ENCODE measurements around the gene SUSD4. TPM values are rescaled to one million over a fixed set of nuclear protein-coding genes. Genes with fewer than 3 reads are reported as not detected.

Gene SUSD4
- total and polyA plus RNA-seq, 10 of the 15 experiments (the other 5 are each of a cell fraction or from before 2014, with no cell fraction given): 0.13 to 1.1 (median 0.26) TPM; not detected in 3

DNA sequence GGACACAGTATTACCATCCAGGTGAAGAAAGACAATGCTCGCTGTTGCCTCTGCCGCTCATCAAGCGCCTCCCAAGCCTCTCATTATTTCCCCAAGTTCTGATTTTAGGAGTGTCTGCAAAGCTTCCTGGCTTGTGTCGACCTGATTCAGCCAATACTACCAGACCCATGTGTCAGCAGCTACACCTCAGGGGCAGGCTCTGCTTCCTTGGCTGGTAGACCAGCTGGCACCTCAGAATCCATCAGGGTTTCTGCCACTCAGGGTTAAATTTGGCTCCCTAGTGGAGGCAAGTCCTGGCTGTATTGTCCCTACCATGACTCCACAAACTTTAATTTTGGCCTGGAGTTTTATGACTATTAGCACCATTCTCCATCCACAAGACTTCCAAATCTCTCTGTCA is 35.4 kb downstream of the SUSD4 start:
- 45% methylated on average over 4 of the region's 4 CpGs for WGBS (ENCODE audit: insufficient coverage, insufficient replicate concordance, low lambda C conversion rate, missing lambda C conversion rate)
- H3K4me1 ChIP-seq (ENCODE audit: control insufficient read depth, insufficient read depth, low read length): no peaks in the 10 kb centered on the region
- RAD21 ChIA-PET (ENCODE audit: unreplicated experiment): no interaction called here
- no peaks in the 10 kb centered on the region for H4K20me1 ChIP-seq (ENCODE audit: control insufficient read depth, insufficient read depth)
- intact Hi-C loops (cut with micrococcal nuclease; ENCODE audit: unreplicated experiment): no loop called here
- H3K4me2 ChIP-seq (ENCODE audit: control insufficient read depth, insufficient read depth): no peak overlapping the region
- no peak overlapping the region for H3K4me3 ChIP-seq
- DNase-seq (ENCODE audit: low read depth, low spot score) (no peak), ATAC-seq (no peak), FAIRE-seq (no peak)
- SMC1A ChIA-PET (ENCODE audit: uncharacterized antibody, unreplicated experiment): no interaction called here
- no peak overlapping the region for H2AFZ ChIP-seq (ENCODE audit: control insufficient read depth, low read depth, low read length)
- no peak overlapping the region for H3K27ac ChIP-seq (ENCODE audit: control insufficient read depth, insufficient read depth)
- H3K9ac ChIP-seq (ENCODE audit: control insufficient read depth, insufficient read depth, low read length): no peak overlapping the region
- no TSS peak for BruUV-seq (replicated peaks)
- H3K36me3 ChIP-seq (ENCODE audit: control insufficient read depth in 2 of 2, insufficient read depth in 2 of 2, low read length in 1 of 2): no peaks in the 10 kb centered on the region
- CTCF ChIA-PET: interaction anchor here (1.2 kb wide), 1 partner anchor 9 kb away, joined by 3 read pairs; no protein-coding TSS in a partner anchor
- no peaks in the 10 kb centered on the region for H3K9me3 ChIP-seq (replicated peaks; ENCODE audit: control insufficient read depth, insufficient read depth, low read length)
- H3K79me2 ChIP-seq (ENCODE audit: control insufficient read depth, insufficient read depth, low read length): no peaks in the 10 kb centered on the region
- POLR2A ChIA-PET: no interaction called here
- in situ Hi-C loops (cut with MboI): no loop called here
- peaks cover 0 to 1% of the 10 kb centered on the region in 2 experiments; a peak in 1 of 4 replicates for H3K27me3 ChIP-seq (replicated peaks in 1 of 2; ENCODE audit: control insufficient read depth in 2 of 2, insufficient read depth in 2 of 2, low read length in 1 of 2)
- no peak for TF ChIP-seq IRF4 (IDR thresholded peaks at IDR 0.05; ENCODE audit: low read depth, low read length)
- no peak for TF ChIP-seq CBFB (IDR thresholded peaks at IDR 0.05; ENCODE audit: low read depth)
- TF ChIP-seq CREM (IDR thresholded peaks at IDR 0.05; ENCODE audit: low read depth): no peak
- TF ChIP-seq BCLAF1 (IDR thresholded peaks at IDR 0.05): no peak
- no peak for TF ChIP-seq RAD21 (IDR thresholded peaks at IDR 0.05; ENCODE audit: insufficient read depth, low read depth, low read length)
- TF ChIP-seq, protein P1, sequence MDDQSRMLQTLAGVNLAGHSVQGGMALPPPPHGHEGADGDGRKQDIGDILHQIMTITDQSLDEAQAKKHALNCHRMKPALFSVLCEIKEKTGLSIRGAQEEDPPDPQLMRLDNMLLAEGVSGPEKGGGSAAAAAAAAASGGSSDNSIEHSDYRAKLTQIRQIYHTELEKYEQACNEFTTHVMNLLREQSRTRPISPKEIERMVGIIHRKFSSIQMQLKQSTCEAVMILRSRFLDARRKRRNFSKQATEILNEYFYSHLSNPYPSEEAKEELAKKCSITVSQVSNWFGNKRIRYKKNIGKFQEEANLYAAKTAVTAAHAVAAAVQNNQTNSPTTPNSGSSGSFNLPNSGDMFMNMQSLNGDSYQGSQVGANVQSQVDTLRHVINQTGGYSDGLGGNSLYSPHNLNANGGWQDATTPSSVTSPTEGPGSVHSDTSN (IDR thresholded peaks at IDR 0.05; ENCODE audit: insufficient replicate concordance, low read depth, low read length): no peak
- TF ChIP-seq POLR2AphosphoS2 (IDR thresholded peaks at IDR 0.05; ENCODE audit: low read depth, low read length): no peak
- TF ChIP-seq NFYA (IDR thresholded peaks at IDR 0.05; ENCODE audit: borderline replicate concordance, low read depth, low read length): no peak
- TF ChIP-seq, protein P2, sequence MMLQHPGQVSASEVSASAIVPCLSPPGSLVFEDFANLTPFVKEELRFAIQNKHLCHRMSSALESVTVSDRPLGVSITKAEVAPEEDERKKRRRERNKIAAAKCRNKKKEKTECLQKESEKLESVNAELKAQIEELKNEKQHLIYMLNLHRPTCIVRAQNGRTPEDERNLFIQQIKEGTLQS (IDR thresholded peaks at IDR 0.05; ENCODE audit: borderline replicate concordance, extremely low read depth, low read depth, low read length): no peak
- TF ChIP-seq PML (IDR thresholded peaks at IDR 0.05; ENCODE audit: low read length): no peak
- TF ChIP-seq, protein P3, sequence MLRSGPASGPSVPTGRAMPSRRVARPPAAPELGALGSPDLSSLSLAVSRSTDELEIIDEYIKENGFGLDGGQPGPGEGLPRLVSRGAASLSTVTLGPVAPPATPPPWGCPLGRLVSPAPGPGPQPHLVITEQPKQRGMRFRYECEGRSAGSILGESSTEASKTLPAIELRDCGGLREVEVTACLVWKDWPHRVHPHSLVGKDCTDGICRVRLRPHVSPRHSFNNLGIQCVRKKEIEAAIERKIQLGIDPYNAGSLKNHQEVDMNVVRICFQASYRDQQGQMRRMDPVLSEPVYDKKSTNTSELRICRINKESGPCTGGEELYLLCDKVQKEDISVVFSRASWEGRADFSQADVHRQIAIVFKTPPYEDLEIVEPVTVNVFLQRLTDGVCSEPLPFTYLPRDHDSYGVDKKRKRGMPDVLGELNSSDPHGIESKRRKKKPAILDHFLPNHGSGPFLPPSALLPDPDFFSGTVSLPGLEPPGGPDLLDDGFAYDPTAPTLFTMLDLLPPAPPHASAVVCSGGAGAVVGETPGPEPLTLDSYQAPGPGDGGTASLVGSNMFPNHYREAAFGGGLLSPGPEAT (IDR thresholded peaks at IDR 0.05; ENCODE audit: low read depth): no peak
- TF ChIP-seq, protein P4, sequence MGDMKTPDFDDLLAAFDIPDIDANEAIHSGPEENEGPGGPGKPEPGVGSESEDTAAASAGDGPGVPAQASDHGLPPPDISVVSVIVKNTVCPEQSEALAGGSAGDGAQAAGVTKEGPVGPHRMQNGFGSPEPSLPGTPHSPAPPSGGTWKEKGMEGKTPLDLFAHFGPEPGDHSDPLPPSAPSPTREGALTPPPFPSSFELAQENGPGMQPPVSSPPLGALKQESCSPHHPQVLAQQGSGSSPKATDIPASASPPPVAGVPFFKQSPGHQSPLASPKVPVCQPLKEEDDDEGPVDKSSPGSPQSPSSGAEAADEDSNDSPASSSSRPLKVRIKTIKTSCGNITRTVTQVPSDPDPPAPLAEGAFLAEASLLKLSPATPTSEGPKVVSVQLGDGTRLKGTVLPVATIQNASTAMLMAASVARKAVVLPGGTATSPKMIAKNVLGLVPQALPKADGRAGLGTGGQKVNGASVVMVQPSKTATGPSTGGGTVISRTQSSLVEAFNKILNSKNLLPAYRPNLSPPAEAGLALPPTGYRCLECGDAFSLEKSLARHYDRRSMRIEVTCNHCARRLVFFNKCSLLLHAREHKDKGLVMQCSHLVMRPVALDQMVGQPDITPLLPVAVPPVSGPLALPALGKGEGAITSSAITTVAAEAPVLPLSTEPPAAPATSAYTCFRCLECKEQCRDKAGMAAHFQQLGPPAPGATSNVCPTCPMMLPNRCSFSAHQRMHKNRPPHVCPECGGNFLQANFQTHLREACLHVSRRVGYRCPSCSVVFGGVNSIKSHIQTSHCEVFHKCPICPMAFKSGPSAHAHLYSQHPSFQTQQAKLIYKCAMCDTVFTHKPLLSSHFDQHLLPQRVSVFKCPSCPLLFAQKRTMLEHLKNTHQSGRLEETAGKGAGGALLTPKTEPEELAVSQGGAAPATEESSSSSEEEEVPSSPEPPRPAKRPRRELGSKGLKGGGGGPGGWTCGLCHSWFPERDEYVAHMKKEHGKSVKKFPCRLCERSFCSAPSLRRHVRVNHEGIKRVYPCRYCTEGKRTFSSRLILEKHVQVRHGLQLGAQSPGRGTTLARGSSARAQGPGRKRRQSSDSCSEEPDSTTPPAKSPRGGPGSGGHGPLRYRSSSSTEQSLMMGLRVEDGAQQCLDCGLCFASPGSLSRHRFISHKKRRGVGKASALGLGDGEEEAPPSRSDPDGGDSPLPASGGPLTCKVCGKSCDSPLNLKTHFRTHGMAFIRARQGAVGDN (IDR thresholded peaks at IDR 0.05): no peak
- TF ChIP-seq YY1 (IDR thresholded peaks at IDR 0.05; ENCODE audit: low read depth, low read length): no peak
- TF ChIP-seq SREBF1 (IDR thresholded peaks at IDR 0.05; ENCODE audit: low read length): no peak
- no peak for TF ChIP-seq POLR2AphosphoS5 (IDR thresholded peaks at IDR 0.05; ENCODE audit: low read length)

Data from GM12878 (cell line).